ENCODE measurements around the gene SALL4.
A peak's percentile ranks its signal among the peaks of the same experiment; 100 is the strongest.
"Not testable (repeated sequence)": the region's sequence is repeated elsewhere in the genome, so short reads cannot be mapped to it uniquely, and the experiment has no call there.

SALL4 gene

DNA sequence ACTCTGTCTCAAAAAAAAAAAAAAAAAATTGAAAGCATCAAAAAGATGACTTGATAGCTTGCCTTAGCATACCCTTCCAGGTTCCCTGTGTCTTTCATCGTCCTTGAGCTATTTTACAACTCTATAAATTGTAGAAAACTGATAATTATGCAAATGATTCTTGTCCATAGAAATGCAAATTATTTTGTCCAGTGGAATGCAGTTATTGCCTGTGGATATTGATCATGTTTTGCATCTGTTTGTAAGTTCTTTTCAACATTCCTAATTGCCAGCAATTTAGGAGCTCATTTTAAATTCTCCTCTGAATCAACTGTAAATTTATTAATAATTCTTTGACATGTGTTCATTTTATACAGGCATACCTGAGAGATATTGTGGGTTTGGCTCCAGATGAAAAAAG, 27.1 kb downstream of the SALL4 start:
- no peaks in the 10 kb centered on the region for H3K36me3 ChIP-seq (ENCODE audit: insufficient read depth, low read length)
- H3K4me3 ChIP-seq (ENCODE audit: low read length): no peak overlapping the region
- H3K27me3 ChIP-seq (ENCODE audit: control insufficient read depth, insufficient read depth, low read length): no peaks in the 10 kb centered on the region
- no peaks in the 10 kb centered on the region for H3K9me3 ChIP-seq (replicated peaks; ENCODE audit: low read length)
- no peak overlapping the region for H3K9ac ChIP-seq (ENCODE audit: low read depth, low read length)
- no peaks in the 10 kb centered on the region for H3K4me1 ChIP-seq (ENCODE audit: control insufficient read depth, insufficient read depth, low read length)
- H3K4me2 ChIP-seq (ENCODE audit: low read length): no peak overlapping the region

DNA sequence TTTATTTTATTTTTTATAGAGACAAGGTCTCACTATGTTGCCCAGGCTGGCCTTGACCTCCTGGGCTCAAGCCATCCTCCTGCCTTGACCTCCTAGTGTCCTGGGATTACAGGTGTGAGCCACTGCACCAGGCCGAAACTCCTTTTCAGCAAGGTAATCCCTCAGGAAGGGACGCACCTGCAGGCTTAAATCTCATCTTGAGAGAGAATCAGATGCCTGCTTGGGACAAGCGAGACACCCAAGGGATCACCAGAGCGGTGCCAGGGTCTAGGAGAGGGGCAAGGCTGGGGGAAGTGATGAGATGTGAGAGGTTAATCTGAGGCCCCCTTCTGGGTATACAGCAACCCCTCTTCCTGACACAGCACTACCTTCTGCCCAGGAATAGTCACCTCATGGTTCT, 30.1 kb downstream of the SALL4 start:
- Histone ChIP-seq H3K9me3 (replicated peaks; ENCODE audit: low read length) (no peaks in the 10 kb centered on the region), H3K9ac (ENCODE audit: low read depth, low read length) (no peak overlapping the region), H3K4me2 (ENCODE audit: low read length) (no peak overlapping the region), H3K36me3 (ENCODE audit: insufficient read depth, low read length) (no peaks in the 10 kb centered on the region), H3K4me1 (ENCODE audit: control insufficient read depth, insufficient read depth, low read length) (peaks cover 5% of the 10 kb centered on the region), H3K27me3 (ENCODE audit: control insufficient read depth, insufficient read depth, low read length) (no peaks in the 10 kb centered on the region), H3K4me3 (ENCODE audit: low read length) (no peak overlapping the region)

DNA sequence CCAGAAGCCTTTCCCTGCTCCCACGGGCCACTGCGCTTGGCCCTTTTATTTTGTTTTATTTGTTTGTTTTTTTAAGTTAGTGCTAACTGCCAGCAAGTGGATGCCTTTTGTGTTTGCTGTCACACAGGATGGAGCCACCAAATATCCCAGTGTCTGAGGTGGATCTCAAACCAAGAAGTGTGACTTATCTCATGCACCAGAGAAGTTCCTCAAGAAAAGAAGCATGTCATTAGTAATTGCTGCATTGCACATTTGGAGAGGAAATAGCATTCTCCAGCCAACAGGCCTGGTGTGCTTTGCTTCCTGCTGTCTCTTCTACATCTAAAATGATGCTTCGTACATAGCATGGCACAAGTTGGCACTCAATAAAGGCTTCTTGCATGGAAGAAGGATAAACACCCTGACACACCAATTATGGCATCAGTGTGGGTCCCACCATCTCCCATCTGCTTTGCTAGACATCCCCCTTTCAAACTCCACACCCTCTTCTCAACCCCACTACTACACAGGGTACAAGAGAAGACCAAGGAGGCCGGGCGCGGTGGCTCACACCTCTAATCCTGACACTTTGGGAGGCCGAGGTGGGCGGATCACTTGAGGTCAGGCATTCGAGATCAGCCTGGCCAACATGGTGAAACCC, 32.2 kb downstream of the SALL4 start:
- Histone ChIP-seq H3K4me2 (ENCODE audit: low read length) (no peak overlapping the region), H3K27me3 (ENCODE audit: control insufficient read depth, insufficient read depth, low read length) (no peaks in the 10 kb centered on the region), H3K9ac (ENCODE audit: low read depth, low read length) (no peak overlapping the region), H3K9me3 (replicated peaks; ENCODE audit: low read length) (no peaks in the 10 kb centered on the region), H3K36me3 (ENCODE audit: insufficient read depth, low read length) (no peaks in the 10 kb centered on the region), H3K4me3 (ENCODE audit: low read length) (no peak overlapping the region), H3K4me1 (ENCODE audit: control insufficient read depth, insufficient read depth, low read length) (peaks cover 5% of the 10 kb centered on the region)

DNA sequence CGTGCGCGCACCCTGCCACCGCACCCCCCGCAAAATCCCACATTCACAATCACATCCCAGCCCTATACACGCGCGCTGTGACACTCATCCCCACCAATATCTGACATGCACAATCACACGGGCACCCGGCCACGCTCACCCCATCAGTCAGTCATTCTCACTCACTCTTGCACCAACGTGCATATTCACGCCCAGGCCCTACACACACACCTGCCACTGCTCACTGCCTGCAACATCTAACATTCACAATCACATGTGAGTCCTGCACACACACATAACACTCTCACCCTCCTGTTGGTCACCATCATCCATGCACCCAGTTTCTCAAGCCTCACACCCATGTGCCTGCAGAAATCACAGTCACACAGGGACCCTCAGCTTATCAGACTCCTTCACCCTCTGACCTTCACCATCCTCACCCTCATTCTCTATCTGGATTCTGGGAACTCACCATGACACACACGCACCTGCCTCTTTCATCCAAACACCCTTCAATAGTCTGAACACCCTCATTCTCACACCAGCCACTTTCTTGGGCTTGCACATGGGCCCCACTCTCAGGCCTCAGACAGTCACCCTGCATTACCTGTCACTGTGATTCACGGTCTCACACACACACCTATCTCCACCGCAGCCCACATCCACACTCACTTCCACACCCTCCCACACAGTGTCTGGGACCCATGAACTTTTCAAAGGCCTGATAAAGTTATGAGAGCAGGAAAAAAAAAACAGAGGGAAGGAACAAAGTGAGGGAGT, 33.4 kb downstream of the SALL4 start:
- H3K4me3 ChIP-seq (ENCODE audit: low read length): no peak overlapping the region
- no peak overlapping the region for H3K9ac ChIP-seq (ENCODE audit: low read depth, low read length)
- no peaks in the 10 kb centered on the region for H3K9me3 ChIP-seq (replicated peaks; ENCODE audit: low read length)
- no peaks in the 10 kb centered on the region for H3K36me3 ChIP-seq (ENCODE audit: insufficient read depth, low read length)
- H3K27me3 ChIP-seq (ENCODE audit: control insufficient read depth, insufficient read depth, low read length): no peaks in the 10 kb centered on the region
- peaks cover 5% of the 10 kb centered on the region for H3K4me1 ChIP-seq (ENCODE audit: control insufficient read depth, insufficient read depth, low read length)
- H3K4me2 ChIP-seq (ENCODE audit: low read length): peak overlapping the region; percentile 25

DNA sequence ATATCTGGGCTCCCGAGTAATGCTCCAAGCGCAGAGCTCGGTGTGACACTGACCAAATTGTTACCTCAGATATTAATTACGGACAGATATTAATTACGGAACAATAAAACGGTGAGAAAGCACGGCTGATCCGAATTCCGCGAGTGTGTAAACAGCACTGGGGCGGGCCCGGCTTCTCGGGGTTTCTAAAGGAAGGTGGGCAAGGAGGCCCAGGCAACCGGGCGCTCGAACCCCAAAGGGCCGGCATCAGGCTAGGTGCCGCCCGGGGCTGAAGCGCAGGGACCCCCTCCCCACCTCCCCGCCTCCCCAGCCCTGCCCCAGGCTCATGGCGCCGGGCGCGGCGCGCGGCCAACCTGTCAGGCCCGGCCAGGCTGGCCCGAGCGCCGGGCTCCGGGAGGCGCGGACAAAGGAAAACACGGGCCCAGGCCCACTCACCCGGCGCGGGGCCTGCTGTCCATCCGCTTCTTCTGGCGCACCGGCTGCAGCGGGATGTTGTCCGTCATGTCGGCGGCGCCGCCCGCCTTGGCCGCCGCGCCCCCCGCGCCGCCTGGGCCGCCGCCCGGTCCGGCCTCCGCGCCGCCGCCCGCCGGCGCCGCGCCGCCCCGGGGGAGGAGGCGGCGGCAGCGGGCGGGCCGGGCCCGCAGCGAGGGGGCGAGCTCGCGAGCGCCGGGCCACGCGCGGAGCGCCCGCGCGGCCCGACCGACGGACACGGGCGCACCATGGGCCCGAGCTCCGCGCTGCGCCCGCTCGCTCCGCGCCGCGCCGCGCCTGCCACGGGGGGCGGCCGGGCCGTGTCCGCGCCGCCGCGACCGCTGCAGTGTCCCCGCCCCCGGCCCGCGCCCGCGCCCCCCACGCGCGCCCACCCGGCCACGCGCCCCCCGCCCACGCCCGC, 34.2 kb downstream of the SALL4 start, which contains the start of gene ATP9A:
ATP9A (minus strand) TSS at position 524 of the 892 bp plus-strand sequence; CDS start at position 503, 21 bp downstream.
- Histone ChIP-seq H3K27me3 (ENCODE audit: control insufficient read depth, insufficient read depth, low read length) (no peaks in the 10 kb centered on the region), H3K9ac (ENCODE audit: low read depth, low read length) (peak within 1 kb of the TSS; percentile 86), H3K4me3 (ENCODE audit: low read length) (peak within 1 kb of the TSS; percentile 89), H3K4me1 (ENCODE audit: control insufficient read depth, insufficient read depth, low read length) (peaks cover 5% of the 10 kb centered on the region), H3K36me3 (ENCODE audit: insufficient read depth, low read length) (no peaks in the 10 kb centered on the region), H3K9me3 (replicated peaks; ENCODE audit: low read length) (no peaks in the 10 kb centered on the region), H3K4me2 (ENCODE audit: low read length) (peak within 1 kb of the TSS; percentile 97)

DNA sequence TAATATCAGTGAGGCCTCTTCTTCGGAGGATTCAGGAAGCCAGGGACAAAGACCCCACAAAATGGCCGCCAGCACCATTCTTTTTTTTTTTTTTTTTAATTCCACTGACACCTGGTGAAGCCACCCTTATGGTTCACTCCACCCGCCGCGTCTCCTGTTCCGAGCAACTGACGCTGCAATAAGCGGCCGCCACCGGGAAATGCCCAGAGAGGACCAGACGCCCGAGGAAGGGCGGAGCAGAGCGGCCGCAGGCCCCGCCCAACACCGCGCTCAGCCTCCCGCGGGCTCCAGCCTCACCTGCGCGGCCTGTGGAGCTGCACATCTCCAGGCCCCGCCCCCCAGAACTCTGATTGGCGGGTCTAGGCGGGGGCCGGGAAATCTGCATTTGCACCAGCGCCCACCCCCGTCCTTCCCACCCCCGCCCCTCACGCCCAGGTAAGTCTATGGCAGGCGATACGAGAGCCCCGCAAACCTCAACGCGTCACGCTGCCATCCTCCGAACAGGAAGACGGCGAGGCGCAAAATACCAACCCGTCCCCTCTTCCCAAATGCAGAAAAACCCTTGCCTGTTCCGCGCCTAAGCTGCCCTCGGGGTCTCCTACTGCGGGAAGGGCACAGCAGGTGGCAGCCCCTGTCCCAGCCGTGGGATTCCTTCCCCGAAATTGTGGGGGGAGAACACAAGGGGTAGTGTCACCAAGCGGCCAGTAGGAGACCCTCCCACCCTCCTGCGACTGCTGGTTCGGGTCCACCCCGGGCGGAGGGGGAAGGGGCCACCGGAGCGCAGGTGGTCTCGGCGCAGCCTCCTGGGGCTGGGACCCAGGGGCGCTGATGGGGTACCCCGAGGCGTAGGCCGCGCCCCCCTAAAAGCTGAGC, 35.1 kb downstream of the SALL4 start:
- Histone ChIP-seq H3K4me2 (ENCODE audit: low read length) (peak overlapping the region; percentile 97), H3K36me3 (ENCODE audit: insufficient read depth, low read length) (no peaks in the 10 kb centered on the region), H3K4me1 (ENCODE audit: control insufficient read depth, insufficient read depth, low read length) (peaks cover 5% of the 10 kb centered on the region), H3K4me3 (ENCODE audit: low read length) (peak overlapping the region; percentile 89), H3K27me3 (ENCODE audit: control insufficient read depth, insufficient read depth, low read length) (no peaks in the 10 kb centered on the region), H3K9me3 (replicated peaks; ENCODE audit: low read length) (no peaks in the 10 kb centered on the region), H3K9ac (ENCODE audit: low read depth, low read length) (peak overlapping the region; percentile 86)

DNA sequence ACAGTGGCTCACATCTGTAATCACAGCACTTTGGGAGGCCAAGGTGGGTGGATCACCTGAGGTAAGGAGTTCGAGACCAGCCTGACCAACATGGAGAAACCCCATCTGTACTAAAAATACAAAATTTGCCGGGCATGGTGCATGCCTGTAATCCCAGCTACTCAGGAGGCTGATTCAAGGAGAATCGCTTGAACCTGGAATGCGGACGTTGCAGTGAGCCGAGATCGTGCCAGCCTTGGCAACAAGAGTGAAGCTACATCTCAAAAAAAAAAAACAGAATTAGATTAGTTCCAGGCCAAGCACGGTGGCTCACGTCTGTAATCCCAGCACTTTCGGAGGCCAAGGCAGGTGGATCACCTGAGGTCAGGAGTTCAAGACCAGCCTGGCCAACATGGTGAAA, 36.9 kb downstream of the SALL4 start:
- H3K27me3 ChIP-seq (ENCODE audit: control insufficient read depth, insufficient read depth, low read length); H3K9me3 ChIP-seq (replicated peaks; ENCODE audit: low read length); H3K4me1 ChIP-seq (ENCODE audit: control insufficient read depth, insufficient read depth, low read length); H3K4me3 ChIP-seq (ENCODE audit: low read length); H3K36me3 ChIP-seq (ENCODE audit: insufficient read depth, low read length); H3K4me2 ChIP-seq (ENCODE audit: low read length); H3K9ac ChIP-seq (ENCODE audit: low read depth, low read length): not testable (repeated sequence)

DNA sequence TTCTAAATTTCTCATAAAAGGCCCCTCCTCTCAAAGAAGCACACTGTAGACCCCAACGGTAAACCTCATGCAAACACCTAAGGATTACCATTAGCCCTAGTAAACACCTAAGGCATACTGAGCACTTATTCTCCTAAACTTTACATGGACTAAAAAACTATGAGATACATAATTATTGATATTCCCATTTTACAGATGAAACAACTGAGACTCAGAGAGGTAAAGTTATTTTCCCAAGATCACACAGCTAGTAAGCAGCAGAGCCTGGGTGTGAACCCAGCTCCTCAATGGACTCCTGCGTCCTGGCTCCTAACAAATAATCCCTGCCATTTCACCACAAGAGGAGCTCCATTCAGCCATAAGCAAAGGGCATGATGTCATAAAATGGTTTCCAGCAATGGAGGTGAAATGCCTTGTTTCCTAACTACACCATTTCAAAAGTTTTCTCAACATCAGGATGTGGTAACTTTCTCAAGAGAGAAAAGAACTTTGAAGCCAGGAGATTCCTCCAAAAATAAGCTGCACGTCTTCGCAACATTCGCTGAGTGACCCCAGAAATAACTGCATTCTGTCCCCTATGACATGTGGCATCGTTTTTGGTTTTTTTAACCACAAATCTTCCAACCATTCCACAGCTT, 38.2 kb downstream of the SALL4 start:
- Histone ChIP-seq H3K4me3 (ENCODE audit: low read length) (no peak overlapping the region), H3K9me3 (replicated peaks; ENCODE audit: low read length) (no peaks in the 10 kb centered on the region), H3K4me2 (ENCODE audit: low read length) (no peak overlapping the region), H3K36me3 (ENCODE audit: insufficient read depth, low read length) (no peaks in the 10 kb centered on the region), H3K9ac (ENCODE audit: low read depth, low read length) (no peak overlapping the region), H3K27me3 (ENCODE audit: control insufficient read depth, insufficient read depth, low read length) (no peaks in the 10 kb centered on the region), H3K4me1 (ENCODE audit: control insufficient read depth, insufficient read depth, low read length) (peaks cover 5% of the 10 kb centered on the region)

DNA sequence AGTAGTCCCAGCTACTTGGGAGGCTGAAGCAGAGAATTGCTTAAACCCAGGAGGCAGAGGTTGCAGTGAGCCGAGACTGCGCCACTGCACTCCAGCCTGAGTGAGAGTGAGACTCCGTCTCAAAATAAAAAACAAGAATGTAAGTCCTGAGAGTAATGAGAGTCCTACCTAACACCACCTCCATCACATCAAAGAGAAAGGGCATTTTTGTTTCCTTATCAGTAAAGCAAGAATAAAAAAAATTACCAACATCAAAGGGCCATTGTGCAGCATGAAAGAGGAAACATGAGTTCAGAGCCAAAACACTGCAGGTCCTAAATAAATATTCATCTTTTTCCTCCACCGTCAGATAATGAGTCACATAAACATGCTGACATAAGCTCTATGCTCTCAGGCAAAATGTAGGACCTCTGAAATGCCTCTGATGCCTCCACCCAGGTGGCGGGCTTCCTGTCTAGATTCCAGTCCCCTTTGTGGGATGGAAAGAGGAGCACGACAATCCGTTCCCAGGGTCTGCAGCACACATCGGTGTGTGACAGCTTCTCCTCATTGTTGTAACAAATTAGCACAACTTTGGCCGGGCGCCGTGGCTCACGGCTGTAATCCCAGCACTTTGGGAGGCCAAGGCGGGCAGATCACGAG, 41.3 kb downstream of the SALL4 start:
- H3K9ac ChIP-seq (ENCODE audit: low read depth, low read length): no peak overlapping the region
- H3K27me3 ChIP-seq (ENCODE audit: control insufficient read depth, insufficient read depth, low read length): no peaks in the 10 kb centered on the region
- no peak overlapping the region for H3K4me2 ChIP-seq (ENCODE audit: low read length)
- H3K36me3 ChIP-seq (ENCODE audit: insufficient read depth, low read length): no peaks in the 10 kb centered on the region
- no peaks in the 10 kb centered on the region for H3K4me1 ChIP-seq (ENCODE audit: control insufficient read depth, insufficient read depth, low read length)
- H3K9me3 ChIP-seq (replicated peaks; ENCODE audit: low read length): no peaks in the 10 kb centered on the region
- no peak overlapping the region for H3K4me3 ChIP-seq (ENCODE audit: low read length)

DNA sequence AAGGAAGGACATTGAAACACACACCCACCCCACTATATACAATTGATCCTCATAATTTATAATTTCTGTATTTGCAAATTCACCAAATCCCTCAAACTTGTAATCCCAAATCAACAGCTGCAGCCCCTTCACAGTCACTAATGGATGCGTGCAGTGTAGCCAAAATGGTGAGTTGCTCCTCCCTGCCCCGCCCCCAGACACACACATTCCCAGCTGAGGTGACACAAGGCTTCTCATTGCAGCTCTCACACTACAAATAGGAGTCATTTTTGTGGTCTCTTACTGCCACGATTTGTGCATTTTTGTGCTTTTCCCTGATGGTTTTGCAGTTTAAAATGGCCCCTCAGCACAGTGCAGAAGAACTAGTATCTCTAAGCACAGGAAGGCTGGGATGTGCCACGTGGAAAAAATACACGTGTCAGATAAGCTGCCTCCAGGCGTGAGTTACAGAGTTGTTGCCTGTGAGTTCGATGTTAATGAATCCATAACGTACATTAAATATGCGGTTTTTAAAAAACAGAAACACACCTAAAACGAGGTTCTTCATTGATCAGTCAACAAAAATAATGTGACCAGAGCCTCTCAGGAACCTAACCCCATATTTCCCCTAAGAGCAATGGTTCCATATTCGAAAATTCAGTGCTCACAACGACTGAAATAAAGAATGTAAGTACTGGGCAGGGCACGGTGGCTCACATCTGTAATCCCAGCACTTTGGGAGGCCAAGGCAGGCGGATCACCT, 42.4 kb downstream of the SALL4 start:
- Histone ChIP-seq H3K4me3 (ENCODE audit: low read length) (no peak overlapping the region), H3K4me2 (ENCODE audit: low read length) (no peak overlapping the region), H3K9me3 (replicated peaks; ENCODE audit: low read length) (no peaks in the 10 kb centered on the region), H3K36me3 (ENCODE audit: insufficient read depth, low read length) (no peaks in the 10 kb centered on the region), H3K4me1 (ENCODE audit: control insufficient read depth, insufficient read depth, low read length) (no peaks in the 10 kb centered on the region), H3K9ac (ENCODE audit: low read depth, low read length) (no peak overlapping the region), H3K27me3 (ENCODE audit: control insufficient read depth, insufficient read depth, low read length) (no peaks in the 10 kb centered on the region)
